HuH-7.5 (cell line): ENCODE data around the gene EFHC1.
A peak's percentile ranks its signal among the peaks of the same experiment; 100 is the strongest.
"Not testable (repeated sequence)": the region's sequence is repeated elsewhere in the genome, so short reads cannot be mapped to it uniquely, and the experiment has no call there.

Source experiments
- DNase-seq: peaks from one replicate; pipeline ENCODE4 v3.0.0; 2011; ENCODE audit warnings: low spot score

The EFHC1 gene, protein sequence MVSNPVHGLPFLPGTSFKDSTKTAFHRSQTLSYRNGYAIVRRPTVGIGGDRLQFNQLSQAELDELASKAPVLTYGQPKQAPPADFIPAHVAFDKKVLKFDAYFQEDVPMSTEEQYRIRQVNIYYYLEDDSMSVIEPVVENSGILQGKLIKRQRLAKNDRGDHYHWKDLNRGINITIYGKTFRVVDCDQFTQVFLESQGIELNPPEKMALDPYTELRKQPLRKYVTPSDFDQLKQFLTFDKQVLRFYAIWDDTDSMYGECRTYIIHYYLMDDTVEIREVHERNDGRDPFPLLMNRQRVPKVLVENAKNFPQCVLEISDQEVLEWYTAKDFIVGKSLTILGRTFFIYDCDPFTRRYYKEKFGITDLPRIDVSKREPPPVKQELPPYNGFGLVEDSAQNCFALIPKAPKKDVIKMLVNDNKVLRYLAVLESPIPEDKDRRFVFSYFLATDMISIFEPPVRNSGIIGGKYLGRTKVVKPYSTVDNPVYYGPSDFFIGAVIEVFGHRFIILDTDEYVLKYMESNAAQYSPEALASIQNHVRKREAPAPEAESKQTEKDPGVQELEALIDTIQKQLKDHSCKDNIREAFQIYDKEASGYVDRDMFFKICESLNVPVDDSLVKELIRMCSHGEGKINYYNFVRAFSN

DNA sequence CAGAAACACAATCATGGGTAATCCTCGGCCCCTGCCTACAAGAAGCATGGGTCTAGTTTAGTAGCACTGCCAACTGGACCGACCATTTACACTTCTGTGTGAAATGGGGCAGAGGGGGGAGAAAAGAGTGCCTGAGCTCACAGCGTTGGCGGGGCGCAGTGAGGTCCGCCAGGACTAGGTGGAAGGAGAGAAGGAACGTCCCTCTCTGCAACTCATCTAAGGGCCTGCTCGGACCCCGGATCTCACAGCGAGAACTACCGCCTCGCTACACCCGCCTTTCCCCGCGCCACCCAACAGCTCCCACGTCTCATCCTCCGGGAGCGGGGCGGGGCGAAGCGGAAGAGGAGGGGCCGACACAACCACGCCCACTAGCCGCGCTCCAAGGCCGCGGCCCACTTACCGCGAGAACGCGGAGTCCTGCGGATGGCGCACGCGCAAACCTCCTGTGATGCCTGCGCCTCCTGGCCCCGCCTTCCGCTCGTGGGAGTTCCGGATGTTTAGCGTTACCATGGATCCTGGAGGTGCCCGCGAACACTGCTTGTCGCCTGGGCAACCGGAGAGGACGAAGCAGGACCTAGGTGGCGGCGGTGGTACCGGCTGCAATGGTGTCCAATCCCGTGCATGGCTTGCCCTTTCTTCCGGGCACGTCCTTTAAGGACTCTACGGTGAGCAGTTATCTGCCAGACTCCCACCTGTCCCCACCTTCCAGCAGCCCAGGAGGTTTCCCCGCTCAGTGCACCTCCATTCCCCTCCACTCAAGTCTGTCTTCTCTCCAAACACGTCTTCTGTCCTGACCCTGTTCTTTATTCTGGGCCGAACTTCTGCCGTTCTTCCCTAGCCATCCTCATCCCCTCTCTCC is at the start of gene EFHC1:
Gene EFHC1 (plus strand): TSS at position 534 of the 859 bp plus-strand sequence. CDS start 69 bp downstream, at position 603.
- DNase-seq, result peak; percentile 67

DNA sequence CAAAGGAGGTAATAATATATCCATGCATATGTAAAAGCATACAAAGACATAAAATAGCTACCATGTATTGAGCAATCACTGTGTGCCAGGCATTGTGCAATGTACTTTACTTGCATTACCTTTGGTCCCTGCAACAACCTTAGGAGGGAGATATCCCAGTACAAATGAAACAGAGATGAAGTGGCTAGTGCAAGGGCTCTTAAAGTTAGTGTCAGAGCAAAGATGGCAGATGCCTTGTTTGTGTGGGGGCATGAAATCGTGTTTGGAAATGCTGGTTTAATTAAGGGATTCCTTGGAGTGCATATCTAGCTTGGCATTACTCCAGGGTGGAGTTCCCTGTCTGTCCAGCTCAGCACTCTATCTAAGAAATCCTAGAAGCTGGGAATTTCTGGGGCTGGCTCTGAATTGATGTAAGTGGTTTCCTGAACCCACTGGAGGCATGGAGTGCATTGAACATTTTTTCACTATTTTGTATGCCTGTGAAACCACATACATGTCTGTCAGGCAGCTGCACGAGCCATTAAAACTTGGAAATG is 48.4 kb upstream of the EFHC1 start:
- DNase-seq, result no peak

DNA sequence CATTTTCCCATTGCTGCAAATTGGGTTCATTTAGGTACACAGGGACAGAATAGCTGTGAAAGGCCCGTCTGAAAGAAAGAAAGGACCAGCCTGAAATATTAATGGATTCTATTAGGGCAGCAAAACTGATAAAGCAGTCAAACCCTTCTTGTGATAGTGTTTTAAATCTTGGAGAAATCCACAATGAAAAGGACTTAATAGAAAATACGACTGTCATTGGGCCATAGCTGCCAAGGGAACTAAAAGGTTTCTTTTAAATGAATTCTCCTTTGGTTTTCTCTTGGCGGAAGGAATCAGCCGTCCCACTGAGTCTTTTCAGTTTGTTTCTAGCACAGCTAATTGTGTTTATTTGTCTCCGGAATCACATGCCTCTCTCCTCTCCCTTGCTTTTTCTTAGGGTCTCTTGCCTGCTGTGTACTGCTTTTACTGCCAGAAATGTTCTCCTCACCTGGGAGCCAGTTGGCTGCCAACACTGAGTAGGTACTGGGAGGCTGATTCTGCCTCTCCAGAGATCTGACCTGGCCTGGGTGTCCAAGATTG is 46.9 kb upstream of the EFHC1 start:
- no peak for DNase-seq

DNA sequence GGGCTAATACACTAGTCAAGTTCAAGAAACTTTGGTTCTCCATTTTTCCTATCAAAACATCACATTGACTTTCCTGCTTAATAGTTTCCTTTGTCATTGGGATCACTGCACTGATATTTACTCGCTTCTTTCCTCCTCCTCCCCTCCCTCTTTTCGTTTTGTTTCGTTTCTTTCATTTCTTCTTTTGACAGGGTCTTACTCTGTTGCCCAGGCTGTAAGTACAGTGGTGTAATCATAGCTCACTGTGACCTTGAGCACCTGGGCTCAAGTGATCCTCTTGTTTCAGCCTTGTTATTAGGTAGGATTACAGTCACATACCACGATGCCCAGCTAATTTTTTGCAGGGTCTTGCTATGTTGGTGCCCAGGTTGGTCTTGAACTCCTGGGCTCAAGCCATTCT is 45.9 kb upstream of the EFHC1 start:
- no peak for DNase-seq

DNA sequence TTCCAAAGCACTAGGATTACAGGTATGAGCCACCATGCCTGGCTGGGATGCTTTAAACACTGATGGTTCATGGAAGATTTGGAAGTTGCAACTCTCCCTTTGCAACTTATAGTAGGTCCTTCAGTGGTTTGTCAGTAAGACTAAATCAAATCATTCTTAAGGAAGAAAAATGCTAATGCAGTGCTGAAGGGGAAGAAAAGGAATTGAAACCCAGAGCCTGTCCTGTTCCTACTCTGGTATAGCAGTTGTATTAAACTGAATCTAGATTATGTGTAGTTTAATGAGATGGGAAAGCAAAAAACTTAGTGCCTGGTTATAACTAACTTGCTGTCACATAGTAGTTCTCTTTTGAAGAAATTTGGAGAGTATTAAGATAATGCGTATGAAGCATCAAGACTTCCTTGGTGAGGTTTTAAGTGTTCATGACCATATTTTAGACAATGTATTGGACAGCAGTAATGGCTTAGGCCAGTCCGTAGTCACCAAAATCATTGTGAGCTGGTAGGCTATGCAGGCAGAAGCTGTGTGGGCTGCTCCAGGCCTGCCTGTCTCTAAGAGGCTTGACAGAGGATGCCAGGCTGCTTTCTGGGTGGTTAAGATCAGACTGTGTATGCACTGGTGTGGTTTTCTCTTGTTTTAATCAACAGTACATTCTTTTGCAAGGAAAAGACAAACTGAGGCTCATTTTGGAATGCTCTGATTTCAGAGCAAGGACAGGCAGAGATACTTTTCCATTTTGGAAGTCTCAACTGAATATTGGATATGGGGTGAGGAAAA is 44.2 kb upstream of the EFHC1 start:
- DNase-seq, result no peak

DNA sequence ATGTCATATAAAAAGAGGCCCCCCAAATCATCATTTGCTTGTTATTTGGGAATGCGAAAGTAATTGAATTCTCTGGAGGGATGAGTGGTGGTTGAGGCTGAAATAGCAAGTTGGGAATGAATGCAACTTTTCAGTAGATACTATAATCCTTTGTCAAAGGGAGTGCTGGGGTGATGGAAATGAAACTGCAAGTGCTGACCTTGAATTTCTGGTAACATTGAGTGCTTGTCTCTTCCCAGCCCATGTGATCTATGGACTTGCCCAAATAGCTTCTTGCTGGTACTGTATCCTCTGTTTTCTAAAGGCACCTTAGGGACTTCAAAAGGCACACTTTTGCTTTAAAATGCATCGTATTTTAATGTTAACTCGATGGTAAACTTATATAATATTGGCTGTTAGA is 43.4 kb upstream of the EFHC1 start:
- no peak for DNase-seq

DNA sequence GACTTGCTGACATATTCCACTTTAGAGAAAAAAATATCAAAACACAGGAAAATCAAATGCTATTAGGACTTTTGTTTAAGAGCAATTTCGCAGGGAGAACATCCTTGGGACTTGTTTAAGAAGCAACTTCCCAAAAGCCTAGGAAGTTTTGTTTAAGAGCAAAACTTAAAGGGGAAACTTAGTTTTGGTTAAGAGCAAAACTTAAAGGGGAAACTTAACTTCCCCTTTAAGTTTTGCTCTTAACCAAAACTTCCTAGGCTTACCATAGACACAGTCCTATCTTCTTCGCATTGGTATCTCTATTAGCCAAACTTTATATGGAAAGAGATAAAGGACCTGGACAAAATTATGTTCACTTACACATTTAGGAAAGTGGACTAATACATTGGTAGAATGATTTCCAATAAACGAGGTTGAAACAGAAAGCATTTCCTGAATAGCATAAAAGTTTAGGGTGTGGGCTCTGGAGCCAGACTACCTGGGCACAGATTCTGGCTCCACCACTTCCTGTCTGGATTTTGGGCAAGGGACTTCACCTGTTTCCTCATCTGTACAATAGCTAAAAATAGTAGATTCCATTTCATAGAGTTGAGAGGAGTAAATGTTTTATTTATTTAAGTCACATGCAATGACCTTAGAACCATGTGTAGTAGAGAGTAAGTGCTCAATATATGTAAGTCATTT is 42.5 kb upstream of the EFHC1 start:
- no peak for DNase-seq

DNA sequence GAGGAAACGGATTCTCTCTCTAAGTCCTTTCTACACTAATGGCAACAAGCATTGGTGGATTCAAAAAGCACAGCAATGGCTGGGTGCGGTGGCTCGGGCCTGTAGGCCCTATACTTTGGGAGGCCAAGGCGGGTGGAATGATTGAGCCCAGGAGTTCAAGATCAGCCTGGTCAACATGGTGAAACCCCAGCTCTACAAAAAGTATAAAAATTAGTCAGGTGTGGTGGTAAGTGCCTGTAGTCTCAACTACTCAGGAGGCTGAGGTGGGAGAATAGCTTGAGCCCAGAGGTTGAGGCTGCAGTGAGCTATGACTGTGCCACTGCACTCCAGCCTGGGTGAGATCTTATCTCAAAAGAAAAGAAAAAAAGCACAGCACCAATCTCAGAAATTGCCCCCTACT is 38.9 kb upstream of the EFHC1 start:
- DNase-seq, result no peak

DNA sequence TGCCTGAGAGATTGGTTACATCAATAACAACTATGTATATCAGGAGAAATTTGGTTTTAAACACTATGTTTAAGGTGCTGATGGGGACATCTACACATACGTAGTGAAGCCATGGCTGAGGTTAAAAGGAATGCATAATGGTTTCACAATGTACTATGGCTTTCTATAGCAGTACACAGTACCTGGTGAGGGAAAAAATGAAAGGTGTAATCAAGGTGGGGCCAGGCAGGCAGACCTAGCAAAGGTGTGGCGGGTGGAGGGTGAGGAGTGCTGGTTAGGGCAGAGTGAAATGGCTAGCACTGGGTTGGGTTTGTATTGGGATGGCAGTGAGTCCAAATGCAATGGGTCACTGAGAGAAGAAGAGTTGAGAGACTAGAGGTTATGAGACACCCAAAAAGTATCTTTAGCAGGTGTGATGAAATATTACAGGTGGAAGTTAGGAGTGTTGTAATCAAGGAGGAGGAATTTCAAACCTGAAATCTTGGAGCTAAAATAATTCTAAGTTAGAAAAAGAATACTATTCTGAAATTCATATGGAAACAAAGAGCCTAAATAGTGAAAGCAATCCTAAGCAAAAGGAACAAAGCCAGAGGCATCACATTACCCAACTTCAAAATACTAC is 35.9 kb upstream of the EFHC1 start:
- no peak for DNase-seq

DNA sequence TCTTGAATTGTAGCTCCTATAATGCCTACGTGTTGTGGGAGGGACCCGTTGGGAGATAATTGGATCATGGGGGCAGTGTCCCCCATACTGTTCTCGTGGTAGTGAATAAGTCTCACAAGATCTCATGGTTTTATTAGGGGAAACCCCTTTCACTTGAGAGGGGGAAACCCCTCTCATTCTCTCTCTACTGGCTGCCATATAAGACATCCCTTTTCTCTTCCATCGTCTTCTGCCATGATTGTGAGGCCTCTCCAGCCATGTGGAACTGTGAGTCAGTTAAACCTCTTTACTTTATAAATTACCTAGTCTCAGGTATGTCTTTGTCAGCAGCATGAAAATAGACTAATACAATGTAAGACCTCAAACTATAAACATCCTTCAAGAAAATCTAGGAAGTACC is 35.1 kb upstream of the EFHC1 start:
- no peak for DNase-seq

DNA sequence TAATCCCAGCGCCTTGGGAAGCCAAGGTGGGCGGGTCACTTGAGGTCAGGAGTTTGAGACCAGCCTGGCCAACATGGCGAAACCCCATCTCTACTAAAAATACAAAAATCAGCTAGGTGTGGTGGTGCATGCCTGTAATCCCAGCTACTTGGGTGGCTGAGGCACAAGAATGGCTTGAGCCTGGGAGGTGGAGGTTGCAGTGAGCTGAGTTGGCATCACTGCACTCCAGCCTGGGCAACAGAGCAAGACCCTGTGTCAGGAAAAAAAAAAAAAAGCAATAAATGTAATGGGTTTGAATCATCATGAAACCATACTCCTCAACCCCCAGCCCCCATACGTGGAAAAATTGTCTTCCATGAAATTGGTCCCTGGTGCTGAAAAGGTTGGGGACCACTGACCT is 32.0 kb upstream of the EFHC1 start:
- not testable (repeated sequence) for DNase-seq

DNA sequence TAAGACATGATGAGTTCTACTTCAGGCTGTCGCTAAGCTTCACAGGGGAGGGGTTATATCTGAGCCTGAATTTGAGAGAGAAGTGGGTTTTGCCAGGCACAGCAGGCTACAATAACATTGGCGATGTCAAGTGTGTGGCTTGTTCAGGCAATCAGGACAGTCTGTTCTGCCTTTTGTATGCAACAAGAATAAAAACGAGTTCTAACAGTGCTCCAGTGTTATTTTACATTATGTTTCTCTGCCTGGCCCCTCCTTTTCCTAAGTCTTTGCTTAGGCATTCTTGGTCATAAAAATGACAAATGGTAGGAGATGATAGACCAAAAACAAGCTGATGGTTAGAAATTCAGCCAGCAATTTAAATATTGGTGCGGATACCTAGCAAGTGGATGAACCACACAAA is 31.4 kb upstream of the EFHC1 start:
- no peak for DNase-seq

DNA sequence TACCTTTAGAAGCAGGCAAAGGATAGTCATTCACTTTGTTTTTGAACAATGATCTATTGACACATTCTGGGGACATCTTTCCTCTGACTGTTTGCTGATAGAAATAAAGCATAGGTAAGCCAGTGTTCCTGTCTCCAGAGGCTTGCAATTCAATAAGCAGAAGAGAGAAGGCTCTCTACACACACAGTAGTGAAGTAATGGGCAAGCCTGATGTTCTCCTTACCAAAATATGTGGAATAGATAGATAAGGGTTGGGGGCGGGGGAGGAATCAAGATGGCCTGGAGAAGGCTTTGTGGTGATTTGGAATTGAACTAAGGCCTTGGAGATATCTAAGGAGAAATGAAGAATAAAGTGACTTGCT is 30.9 kb upstream of the EFHC1 start:
- no peak for DNase-seq

DNA sequence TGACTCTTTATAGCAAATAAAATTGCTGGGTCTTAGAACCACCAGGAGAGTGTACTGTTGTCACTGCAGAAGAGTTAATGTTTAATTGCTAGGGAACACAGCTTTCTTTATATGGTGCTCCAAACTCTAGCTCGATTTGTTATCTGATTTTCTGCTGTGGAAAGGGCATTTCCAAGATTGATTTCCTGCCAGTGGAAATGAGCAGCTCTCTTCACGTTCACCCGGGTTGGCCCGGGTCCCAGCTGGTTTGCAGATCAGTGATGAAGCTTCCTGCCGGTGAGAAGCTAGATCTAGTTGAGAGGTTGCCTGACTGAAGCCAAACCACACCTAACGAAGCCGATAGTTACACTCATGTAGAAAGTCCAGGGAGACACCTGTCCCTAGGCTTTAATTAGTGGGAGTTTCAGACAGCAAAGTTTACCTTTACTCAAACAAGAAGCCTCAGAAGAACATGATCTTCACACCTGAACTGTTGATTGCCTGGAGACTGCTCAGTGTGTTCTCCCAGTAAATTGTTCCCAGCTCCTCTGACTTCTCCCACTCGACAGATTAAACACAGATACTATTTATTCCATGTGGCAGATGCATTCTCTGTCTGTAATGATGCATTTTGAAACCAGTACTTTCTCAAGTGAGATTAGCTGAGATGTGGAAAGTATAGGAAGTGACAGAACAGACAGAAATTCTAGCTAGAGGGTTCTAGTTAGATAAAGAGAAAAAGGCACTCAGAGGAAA is 30.3 kb upstream of the EFHC1 start:
- DNase-seq, result peak; percentile 27

DNA sequence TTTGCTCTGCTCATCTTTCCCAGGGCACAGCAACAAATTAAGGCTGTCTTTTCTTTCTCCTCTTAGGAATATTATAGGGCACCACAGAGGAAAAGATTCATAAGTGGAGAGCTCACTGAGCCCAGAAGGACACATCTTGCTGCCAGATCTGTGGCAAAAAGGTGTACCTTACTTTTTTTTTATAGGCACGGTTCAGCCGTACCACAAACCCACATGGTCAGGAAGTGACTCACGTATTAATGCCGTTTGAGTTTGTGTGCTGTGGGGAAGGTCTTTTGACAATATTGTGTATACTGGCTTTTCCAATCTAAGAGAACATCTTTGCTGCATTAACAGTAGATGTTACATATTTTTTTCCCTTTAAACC is 29.8 kb upstream of the EFHC1 start:
- DNase-seq, result no peak

DNA sequence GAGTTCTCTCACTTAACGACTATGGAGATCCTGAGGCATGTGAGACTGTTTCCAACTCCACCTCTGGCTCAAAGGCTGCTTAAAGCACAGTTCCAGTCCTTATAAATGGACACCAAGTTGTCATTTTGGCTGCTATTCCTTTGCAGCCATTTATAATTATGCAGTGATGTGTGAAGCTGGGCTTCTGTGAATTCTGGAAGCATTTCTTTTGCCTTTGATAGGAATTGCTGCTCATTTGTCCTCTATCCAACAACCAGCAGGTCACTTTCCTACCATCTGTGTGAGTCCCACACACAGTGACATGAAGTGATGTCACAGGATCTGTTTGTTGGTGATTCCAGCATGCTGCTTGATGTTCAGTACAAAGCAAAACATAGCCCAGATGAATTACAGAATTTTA is 28.5 kb upstream of the EFHC1 start:
- DNase-seq, result no peak

DNA sequence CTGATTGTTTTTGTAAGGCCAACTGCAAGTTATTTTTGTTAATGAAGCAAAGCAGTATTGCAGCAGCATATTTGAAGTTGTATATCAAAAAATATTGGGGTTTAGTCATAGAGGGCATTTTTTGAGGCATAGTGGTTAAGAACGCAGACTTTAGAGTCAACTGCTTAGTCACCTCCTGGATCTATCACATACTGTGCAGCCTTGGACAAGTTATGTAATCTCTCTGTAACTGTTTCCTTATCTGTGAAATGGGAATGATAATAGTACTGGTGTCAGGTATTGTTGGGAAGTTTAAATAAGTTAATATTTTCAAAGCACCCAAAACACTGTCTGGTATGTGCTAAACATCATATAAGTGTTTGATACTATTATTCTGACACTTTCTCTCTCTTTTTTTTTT is 27.2 kb upstream of the EFHC1 start:
- DNase-seq, result no peak

DNA sequence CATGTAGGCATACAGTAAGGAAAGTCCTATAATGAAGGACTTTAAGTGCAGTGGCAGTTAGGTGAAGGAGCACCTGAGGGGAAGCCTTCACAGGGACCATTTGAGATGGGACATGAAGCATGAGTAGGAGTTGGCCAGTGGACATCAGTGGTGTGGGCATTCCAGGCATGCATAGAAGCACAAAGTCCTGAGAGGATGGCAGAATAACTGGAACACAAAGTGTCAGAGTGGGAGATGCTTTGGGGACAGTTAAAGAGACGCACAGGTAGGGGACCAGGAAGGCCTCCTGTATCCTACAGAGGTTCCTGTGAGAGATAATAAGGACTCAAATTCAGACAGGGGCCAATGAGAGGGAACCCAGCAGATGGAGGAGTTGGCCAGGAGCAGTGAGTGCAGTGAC is 26.4 kb upstream of the EFHC1 start:
- no peak for DNase-seq

DNA sequence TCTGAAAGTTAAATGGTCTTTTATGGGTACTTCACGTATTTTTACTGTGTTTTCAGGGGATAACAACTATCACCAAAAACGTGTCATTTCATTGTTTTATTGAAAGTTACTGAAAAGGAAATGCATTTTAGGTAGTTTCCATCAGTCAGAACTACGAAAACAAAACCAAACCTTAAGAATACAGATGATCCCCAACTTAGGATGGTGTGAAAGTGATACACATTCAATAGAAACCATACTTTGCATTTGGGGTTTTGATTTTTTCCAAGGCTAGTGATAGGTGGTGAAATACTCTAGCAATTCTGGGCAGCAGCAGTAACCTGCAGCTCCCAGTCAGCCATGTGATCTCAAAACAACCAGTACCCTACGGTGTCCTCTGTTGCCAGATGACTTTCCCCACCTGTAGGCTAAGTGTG is 25.9 kb upstream of the EFHC1 start:
- DNase-seq, result no peak

DNA sequence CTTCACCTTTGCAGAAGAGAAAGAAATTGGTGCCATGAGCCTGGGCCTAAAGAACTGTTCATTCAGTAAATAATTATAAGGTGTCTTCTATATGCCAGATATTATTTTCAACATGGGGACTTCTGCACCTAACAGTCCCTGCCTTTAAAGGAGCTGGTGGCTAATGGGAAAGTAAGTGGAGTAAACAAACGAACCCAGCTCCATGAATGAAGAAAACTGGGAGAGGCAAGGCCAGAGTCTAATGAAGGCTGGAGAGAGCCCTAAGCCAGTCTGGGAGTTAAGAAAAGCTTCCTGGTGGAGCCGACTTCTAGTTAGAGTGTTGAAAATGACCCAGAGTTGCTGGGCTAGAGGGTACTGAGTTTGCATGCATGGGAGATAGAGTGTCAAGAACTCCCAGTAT is 24.2 kb upstream of the EFHC1 start:
- DNase-seq, result no peak
